Measurements from ENCODE around the gene SCCPDH. TPM values are rescaled to one million over a fixed set of nuclear protein-coding genes. Genes with fewer than 3 reads are reported as not detected.
"Not testable (repeated sequence)": the region's sequence is repeated elsewhere in the genome, so short reads cannot be mapped to it uniquely, and the experiment has no call there.

SCCPDH gene
- total and polyA plus RNA-seq, 3 experiments from 2014 or later: 20.2 to 41.0 (median 39.5) TPM

DNA sequence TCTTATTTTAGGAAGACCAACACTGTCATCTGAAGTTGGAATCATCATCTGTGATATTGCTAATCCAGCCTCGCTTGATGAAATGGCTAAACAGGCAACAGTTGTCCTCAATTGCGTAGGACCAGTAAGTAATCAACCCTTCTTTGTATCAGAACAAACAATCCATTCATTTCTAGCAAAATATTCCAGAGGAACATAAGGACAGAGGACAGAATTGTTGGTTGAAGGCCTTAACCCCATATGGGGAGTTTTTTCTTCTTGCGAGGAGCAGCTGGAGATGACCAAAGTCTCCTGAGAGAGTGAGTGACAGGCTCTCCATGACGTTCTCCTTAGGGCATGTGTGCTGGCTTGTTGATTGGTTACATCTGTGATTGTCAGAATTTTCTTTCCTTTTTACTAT is 2.7 kb downstream of the SCCPDH start:
- POLR2A ChIA-PET: no interaction called here
- CTCF ChIA-PET: no interaction called here
- Mint-ChIP-seq H3K36me3 (peaks cover 30 to 53% (median 52%) of the 10 kb centered on the region in 3 donors), H3K27me3 (peaks cover 0 to 12% of the 10 kb centered on the region in 2 donors), H3K4me1 (peaks cover 9 to 20% (median 14%) of the 10 kb centered on the region in 3 donors), H3K4me3 (peak overlapping the region in 1 of 7 donors; percentile 93), H3K9me3 (peaks cover 6 to 23% (median 18%) of the 10 kb centered on the region in 5 donors), H3K27ac (no peak overlapping the region)
- no peak overlapping the region for H3K27ac ChIP-seq (ENCODE audit: low read depth, low read length)
- peaks cover 6% of the 10 kb centered on the region for H3K4me1 ChIP-seq (ENCODE audit: insufficient read depth, low read length)
- DNase-seq: no peak
- no peak overlapping the region for H3K4me3 ChIP-seq (ENCODE audit: low read length)
- H3K36me3 ChIP-seq (ENCODE audit: insufficient read depth, low read length): no peaks in the 10 kb centered on the region
- no peaks in the 10 kb centered on the region for H3K9me3 ChIP-seq (ENCODE audit: low read length)
- H3K27me3 ChIP-seq (ENCODE audit: insufficient read depth, low read length, poor library complexity, severe bottlenecking): no peaks in the 10 kb centered on the region

DNA sequence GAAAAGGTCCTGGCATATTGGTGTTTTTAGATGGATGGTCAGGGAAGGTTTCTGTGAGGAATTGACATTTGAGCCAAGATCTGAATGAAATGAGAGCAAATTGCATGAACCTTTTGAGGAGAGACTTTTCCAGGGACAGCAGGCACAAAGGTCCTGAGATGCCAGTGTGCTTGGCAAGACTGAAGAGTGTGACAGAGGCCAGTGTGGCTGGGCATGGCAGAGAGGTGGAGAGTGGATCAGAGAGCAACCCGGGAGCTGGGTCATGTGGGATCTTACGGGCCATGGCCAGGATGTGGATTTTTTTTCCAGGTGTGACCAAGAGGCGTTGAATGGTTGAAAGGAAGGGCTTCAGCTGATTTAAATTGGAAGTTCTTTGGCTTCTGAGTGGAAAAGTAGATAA is 3.4 kb downstream of the SCCPDH start:
- Histone ChIP-seq H3K4me3 (ENCODE audit: low read length) (no peak overlapping the region), H3K4me1 (ENCODE audit: insufficient read depth, low read length) (peaks cover 6% of the 10 kb centered on the region), H3K27me3 (ENCODE audit: insufficient read depth, low read length, poor library complexity, severe bottlenecking) (no peaks in the 10 kb centered on the region), H3K36me3 (ENCODE audit: insufficient read depth, low read length) (no peaks in the 10 kb centered on the region), H3K27ac (ENCODE audit: low read depth, low read length) (no peak overlapping the region), H3K9me3 (ENCODE audit: low read length) (no peaks in the 10 kb centered on the region)
- no peak for DNase-seq
- H3K36me3 Mint-ChIP-seq: peaks cover 33 to 57% (median 56%) of the 10 kb centered on the region in 3 donors
- H3K9me3 Mint-ChIP-seq: peaks cover 6 to 23% (median 18%) of the 10 kb centered on the region in 5 donors
- POLR2A ChIA-PET: no interaction called here
- H3K4me3 Mint-ChIP-seq: peak overlapping the region in 1 of 7 donors; percentile 65
- CTCF ChIA-PET: no interaction called here
- H3K4me1 Mint-ChIP-seq: peaks cover 9 to 20% (median 14%) of the 10 kb centered on the region in 3 donors
- peaks cover 0 to 8% of the 10 kb centered on the region in 2 donors for H3K27me3 Mint-ChIP-seq
- H3K27ac Mint-ChIP-seq: no peak overlapping the region

DNA sequence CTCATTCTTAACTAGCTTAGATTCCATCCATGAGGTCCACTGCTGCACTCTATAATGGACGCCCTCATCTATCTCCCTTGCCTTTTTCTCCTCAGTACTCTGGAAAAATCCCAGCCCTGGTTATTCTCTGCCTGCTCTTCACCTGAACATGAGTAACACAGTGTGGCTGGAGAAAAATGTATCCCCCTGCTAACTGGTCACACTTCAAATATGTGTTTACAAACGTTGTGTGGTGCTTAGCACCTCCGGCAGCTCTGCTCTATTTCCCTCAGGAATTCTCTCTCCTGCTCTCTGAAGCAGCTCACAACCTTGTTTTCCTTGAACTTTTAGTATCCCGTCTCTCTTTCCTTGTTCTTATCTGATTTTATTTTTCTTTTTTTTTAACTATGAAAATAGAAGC is 4.1 kb downstream of the SCCPDH start:
- Histone ChIP-seq H3K4me1 (ENCODE audit: insufficient read depth, low read length) (peaks cover 6% of the 10 kb centered on the region), H3K27ac (ENCODE audit: low read depth, low read length) (no peak overlapping the region), H3K9me3 (ENCODE audit: low read length) (no peaks in the 10 kb centered on the region), H3K36me3 (ENCODE audit: insufficient read depth, low read length) (no peaks in the 10 kb centered on the region), H3K4me3 (ENCODE audit: low read length) (no peak overlapping the region), H3K27me3 (ENCODE audit: insufficient read depth, low read length, poor library complexity, severe bottlenecking) (no peaks in the 10 kb centered on the region)
- Mint-ChIP-seq H3K36me3 (peaks cover 33 to 59% (median 56%) of the 10 kb centered on the region in 3 donors), H3K27ac (peak overlapping the region in 1 of 8 donors; percentile 56), H3K4me1 (peaks cover 9 to 14% (median 13%) of the 10 kb centered on the region in 3 donors), H3K27me3 (peaks cover 0 to 8% of the 10 kb centered on the region in 2 donors), H3K4me3 (peak overlapping the region in 1 of 7 donors; percentile 65), H3K9me3 (peaks cover 6 to 23% (median 18%) of the 10 kb centered on the region in 5 donors)
- DNase-seq: no peak
- CTCF ChIA-PET: no interaction called here
- POLR2A ChIA-PET: no interaction called here

DNA sequence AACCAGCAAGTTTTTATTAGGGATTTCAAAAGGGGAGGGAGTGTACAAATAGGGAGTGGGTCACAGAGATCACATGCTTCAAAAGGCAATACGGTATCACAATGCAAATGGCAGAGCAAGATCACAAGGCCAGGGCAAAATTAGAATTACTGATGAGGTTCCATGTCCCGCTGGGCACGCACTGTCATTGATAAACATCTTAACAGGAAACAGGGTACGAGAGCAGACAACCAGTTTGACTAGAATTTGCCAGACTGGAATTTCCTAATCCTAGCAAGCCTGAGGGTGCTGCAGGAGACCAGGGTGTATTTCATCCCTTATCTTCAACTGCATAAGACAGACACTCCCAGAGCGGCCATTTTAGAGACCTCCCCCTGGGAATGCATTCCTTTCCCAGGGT is 4.8 kb downstream of the SCCPDH start:
- H3K4me3 ChIP-seq (ENCODE audit: low read length); H3K27me3 ChIP-seq (ENCODE audit: insufficient read depth, low read length, poor library complexity, severe bottlenecking); POLR2A ChIA-PET; H3K27ac Mint-ChIP-seq; H3K4me3 Mint-ChIP-seq; CTCF ChIA-PET; H3K9me3 ChIP-seq (ENCODE audit: low read length); DNase-seq; H3K27me3 Mint-ChIP-seq; H3K27ac ChIP-seq (ENCODE audit: low read depth, low read length); H3K4me1 ChIP-seq (ENCODE audit: insufficient read depth, low read length); H3K36me3 ChIP-seq (ENCODE audit: insufficient read depth, low read length): not testable (repeated sequence)
- peaks cover 7 to 11% (median 10%) of the 10 kb centered on the region in 3 donors for H3K4me1 Mint-ChIP-seq
- peaks cover 33 to 64% (median 56%) of the 10 kb centered on the region in 3 donors for H3K36me3 Mint-ChIP-seq
- H3K9me3 Mint-ChIP-seq: peaks cover 6 to 23% (median 18%) of the 10 kb centered on the region in 5 donors

DNA sequence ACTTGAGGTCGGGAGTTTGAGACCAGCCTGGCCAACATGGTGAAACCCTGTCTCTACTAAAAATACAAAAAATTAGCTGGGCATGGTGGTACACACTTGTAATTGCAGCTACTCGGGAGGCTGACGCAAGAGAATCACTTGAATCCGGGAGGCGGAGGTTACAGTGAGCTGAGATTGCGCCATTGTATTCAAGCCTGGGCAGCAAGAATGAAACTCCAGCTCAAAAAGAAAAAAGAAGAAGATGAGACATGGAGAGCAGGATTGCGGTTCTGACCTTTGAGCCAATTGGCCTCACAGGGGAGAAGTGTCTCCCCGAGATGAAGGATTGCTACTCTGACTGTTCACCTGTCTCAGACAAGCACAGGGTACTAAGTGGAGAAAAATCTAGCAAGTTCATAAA is 6.6 kb downstream of the SCCPDH start:
- H3K27ac Mint-ChIP-seq: no peak overlapping the region
- DNase-seq: no peak
- peaks cover 6 to 23% (median 18%) of the 10 kb centered on the region in 5 donors for H3K9me3 Mint-ChIP-seq
- ChIA-PET CTCF (interaction anchor here (1.1 kb wide), 1 partner anchor 20 kb away, joined by 3 read pairs; no protein-coding TSS in a partner anchor), POLR2A (no interaction called here)
- Histone ChIP-seq H3K9me3 (ENCODE audit: low read length) (no peaks in the 10 kb centered on the region), H3K27ac (ENCODE audit: low read depth, low read length) (no peak overlapping the region), H3K36me3 (ENCODE audit: insufficient read depth, low read length) (no peaks in the 10 kb centered on the region), H3K4me3 (ENCODE audit: low read length) (no peak overlapping the region), H3K27me3 (ENCODE audit: insufficient read depth, low read length, poor library complexity, severe bottlenecking) (no peaks in the 10 kb centered on the region), H3K4me1 (ENCODE audit: insufficient read depth, low read length) (no peaks in the 10 kb centered on the region)
- peaks cover 35 to 75% (median 56%) of the 10 kb centered on the region in 3 donors for H3K36me3 Mint-ChIP-seq
- no peak overlapping the region for H3K4me3 Mint-ChIP-seq
- no peaks in the 10 kb centered on the region for H3K4me1 Mint-ChIP-seq
- H3K27me3 Mint-ChIP-seq: peaks cover 0 to 3% of the 10 kb centered on the region in 2 donors

DNA sequence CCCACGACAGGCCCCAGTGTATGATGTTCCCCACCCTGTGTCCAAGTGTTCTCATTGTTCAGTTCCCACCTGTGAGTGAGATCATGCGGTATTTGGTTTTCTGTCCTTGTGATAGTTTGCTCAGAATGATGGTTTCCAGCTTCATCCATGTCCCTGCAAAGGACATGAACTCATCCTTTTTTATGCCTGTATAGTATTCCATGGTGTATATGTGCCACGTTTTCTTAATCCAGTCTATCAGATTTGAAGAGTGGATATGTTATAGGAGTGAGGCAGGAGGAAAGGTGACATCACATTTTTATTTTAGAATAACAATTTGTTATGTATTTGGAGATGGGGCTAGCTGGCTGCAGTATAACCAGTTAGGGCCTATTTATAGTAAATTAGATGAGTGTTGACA is 7.7 kb downstream of the SCCPDH start:
- H3K36me3 ChIP-seq (ENCODE audit: insufficient read depth, low read length); H3K4me1 Mint-ChIP-seq; POLR2A ChIA-PET; H3K27ac Mint-ChIP-seq; H3K27me3 ChIP-seq (ENCODE audit: insufficient read depth, low read length, poor library complexity, severe bottlenecking); H3K27ac ChIP-seq (ENCODE audit: low read depth, low read length); H3K27me3 Mint-ChIP-seq; H3K9me3 ChIP-seq (ENCODE audit: low read length); DNase-seq; H3K4me1 ChIP-seq (ENCODE audit: insufficient read depth, low read length); H3K4me3 Mint-ChIP-seq; H3K4me3 ChIP-seq (ENCODE audit: low read length); CTCF ChIA-PET: not testable (repeated sequence)
- peaks cover 39 to 81% (median 51%) of the 10 kb centered on the region in 3 donors for H3K36me3 Mint-ChIP-seq
- H3K9me3 Mint-ChIP-seq: peaks cover 6 to 23% (median 18%) of the 10 kb centered on the region in 5 donors

DNA sequence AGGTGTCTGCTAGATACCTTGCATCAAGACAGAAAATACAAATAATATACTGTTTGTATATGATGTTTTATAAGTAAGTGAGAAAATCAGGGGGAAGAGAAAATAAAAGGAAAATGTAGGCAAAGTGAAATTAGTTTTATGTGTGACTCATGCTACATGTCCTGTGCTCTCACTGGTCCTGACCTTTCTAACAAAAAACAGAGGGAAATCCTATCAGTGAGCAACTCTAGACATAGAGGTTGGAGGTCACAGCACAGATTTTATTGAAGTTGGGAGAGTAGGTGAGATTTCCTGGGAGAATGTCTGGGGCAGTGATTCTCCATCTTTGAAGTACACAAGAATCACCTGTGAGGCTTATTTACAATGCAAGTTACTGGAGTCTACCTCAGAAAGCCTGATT is 9.5 kb downstream of the SCCPDH start:
- Mint-ChIP-seq H3K4me3 (no peak overlapping the region), H3K27ac (no peak overlapping the region), H3K4me1 (no peaks in the 10 kb centered on the region), H3K9me3 (peaks cover 4 to 14% (median 10%) of the 10 kb centered on the region in 5 donors), H3K36me3 (peaks cover 30 to 77% (median 40%) of the 10 kb centered on the region in 3 donors), H3K27me3 (peaks cover 0 to 3% of the 10 kb centered on the region in 2 donors)
- H3K4me1 ChIP-seq (ENCODE audit: insufficient read depth, low read length): no peaks in the 10 kb centered on the region
- ChIA-PET CTCF (no interaction called here), POLR2A (no interaction called here)
- peaks cover 4% of the 10 kb centered on the region for H3K36me3 ChIP-seq (ENCODE audit: insufficient read depth, low read length)
- H3K27ac ChIP-seq (ENCODE audit: low read depth, low read length): no peak overlapping the region
- no peak overlapping the region for H3K4me3 ChIP-seq (ENCODE audit: low read length)
- H3K9me3 ChIP-seq (ENCODE audit: low read length): no peaks in the 10 kb centered on the region
- no peaks in the 10 kb centered on the region for H3K27me3 ChIP-seq (ENCODE audit: insufficient read depth, low read length, poor library complexity, severe bottlenecking)
- no peak for DNase-seq

DNA sequence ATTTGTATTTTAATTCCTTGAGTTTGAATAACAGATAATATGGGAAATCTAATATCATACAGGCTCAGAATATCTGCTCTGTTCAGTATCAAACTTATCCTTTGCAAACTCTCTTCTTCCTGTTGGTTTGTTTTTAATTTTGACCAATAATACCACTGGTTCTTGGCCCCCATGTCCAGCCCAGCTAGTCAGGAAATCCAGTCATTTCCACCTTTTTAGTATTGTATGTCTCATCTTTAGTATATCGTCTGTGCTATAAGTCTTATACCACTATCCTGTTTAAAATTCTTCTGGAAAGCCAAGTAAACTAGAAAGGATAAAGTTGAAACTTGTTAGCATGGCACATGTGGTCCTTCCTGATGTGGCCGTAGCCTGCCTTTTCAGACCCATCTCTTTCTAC is 10.7 kb downstream of the SCCPDH start:
- H3K27ac Mint-ChIP-seq: peak overlapping the region in 1 of 8 donors; percentile 56
- Histone ChIP-seq H3K9me3 (ENCODE audit: low read length) (no peaks in the 10 kb centered on the region), H3K27ac (ENCODE audit: low read depth, low read length) (no peak overlapping the region), H3K36me3 (ENCODE audit: insufficient read depth, low read length) (peaks cover 4% of the 10 kb centered on the region), H3K4me1 (ENCODE audit: insufficient read depth, low read length) (no peaks in the 10 kb centered on the region), H3K4me3 (ENCODE audit: low read length) (no peak overlapping the region), H3K27me3 (ENCODE audit: insufficient read depth, low read length, poor library complexity, severe bottlenecking) (no peaks in the 10 kb centered on the region)
- H3K27me3 Mint-ChIP-seq: peaks cover 0 to 3% of the 10 kb centered on the region in 2 donors
- H3K36me3 Mint-ChIP-seq: peaks cover 26 to 75% (median 38%) of the 10 kb centered on the region in 3 donors
- ChIA-PET CTCF (no interaction called here), POLR2A (no interaction called here)
- no peak for DNase-seq
- no peaks in the 10 kb centered on the region for H3K4me1 Mint-ChIP-seq
- no peak overlapping the region for H3K4me3 Mint-ChIP-seq
- peaks cover 3 to 14% (median 6%) of the 10 kb centered on the region in 5 donors for H3K9me3 Mint-ChIP-seq

Data from CD8-positive, alpha-beta memory T cell (primary cell).